ES-I3 (cell line): ENCODE measurements around the gene CNTNAP2.

Experiments used
- H3K36me3 ChIP-seq: 2 replicates; pipeline ENCODE4 v1.6.1; 2013; ENCODE audit warnings: mild to moderate bottlenecking, low read length, control low read depth, moderate library complexity; ENCODE audit not compliant: insufficient read depth
- H3K4me1 ChIP-seq: 2 replicates; pipeline ENCODE4 v1.6.1; 2013; ENCODE audit warnings: mild to moderate bottlenecking, control low read depth, low read length; ENCODE audit not compliant: insufficient read depth
- H3K9ac ChIP-seq: 2 replicates; pipeline ENCODE4 v1.6.1; 2013; ENCODE audit warnings: low read depth, mild to moderate bottlenecking, low read length, moderate library complexity
- H3K9me3 ChIP-seq: 2 replicates; pipeline ENCODE4 v1.6.1; 2013; ENCODE audit warnings: mild to moderate bottlenecking, low read length, moderate library complexity; ENCODE audit not compliant: control insufficient read depth, insufficient read depth

The CNTNAP2 gene

DNA sequence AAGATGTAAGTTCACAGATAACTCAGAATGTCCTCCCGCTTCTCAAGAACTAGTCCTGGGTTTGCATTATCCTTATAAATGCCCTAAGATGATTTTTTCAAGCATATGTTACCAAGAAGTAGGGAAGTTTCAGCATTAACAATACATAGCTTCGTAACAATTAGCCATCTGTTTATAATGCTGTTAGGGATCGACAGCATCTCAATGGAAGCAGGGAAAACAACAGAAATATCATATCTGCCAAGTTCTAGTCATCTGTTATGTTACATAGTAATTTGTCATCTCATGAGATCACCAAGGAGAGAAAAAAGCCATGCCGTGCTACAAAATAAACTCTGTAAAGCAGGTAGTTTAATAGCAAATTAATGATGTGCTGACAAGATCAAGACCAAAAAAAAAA lies 1742.4 kb downstream of the CNTNAP2 start:
- H3K9ac ChIP-seq = no peak overlapping the region
- H3K4me1 ChIP-seq = no peaks in the 10 kb centered on the region
- H3K36me3 ChIP-seq = no peaks in the 10 kb centered on the region
- no peaks in the 10 kb centered on the region for H3K9me3 ChIP-seq

DNA sequence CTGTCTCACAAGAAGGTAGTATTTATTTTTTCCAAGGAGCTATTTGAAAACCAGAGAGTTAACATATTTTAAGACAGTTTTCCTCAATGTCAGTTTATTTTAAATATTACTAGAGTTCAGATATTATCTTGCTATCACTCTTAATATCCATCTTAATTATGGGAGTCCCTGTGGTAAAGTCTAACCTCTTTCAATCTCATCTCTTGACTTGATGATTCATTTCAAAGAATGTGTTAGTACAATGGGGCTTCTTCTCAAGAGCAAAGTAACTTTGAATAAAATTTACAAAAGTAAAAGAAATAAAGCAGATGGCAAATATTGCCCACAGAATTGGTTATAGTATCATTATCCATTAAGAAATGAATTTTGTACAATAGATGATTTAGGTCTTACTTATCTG lies 1742.9 kb downstream of the CNTNAP2 start:
- Histone ChIP-seq H3K9me3 (no peaks in the 10 kb centered on the region), H3K4me1 (no peaks in the 10 kb centered on the region), H3K36me3 (no peaks in the 10 kb centered on the region), H3K9ac (no peak overlapping the region)

DNA sequence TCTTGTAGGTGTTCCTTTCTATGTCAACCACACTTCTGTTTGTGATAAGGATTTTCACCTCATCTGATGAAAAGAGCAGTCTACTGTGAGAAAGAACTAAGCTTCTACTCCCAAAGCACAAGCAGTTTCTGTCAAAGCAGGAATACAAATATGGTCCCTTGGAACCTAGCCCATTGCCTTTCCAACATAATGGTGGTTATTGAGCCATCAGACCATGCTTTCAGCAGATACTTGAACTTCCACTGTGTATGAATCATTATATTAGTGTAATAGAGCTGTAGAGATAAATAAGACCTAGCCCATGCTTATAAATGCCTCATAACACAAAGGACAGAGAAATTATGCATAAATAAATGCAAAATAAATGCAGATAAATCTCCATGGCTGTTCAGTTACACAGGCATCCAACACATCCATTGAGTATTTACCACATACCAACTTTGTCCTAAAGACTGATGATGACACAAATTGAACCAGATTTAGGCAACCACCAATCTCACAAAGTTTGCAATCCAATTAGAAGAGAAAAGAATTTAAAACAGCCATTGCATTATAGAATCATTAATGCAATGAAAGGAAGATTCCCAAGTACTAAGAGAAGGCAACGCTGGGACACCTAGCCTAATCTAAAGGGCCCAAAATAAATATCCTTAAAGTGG lies 1744.6 kb downstream of the CNTNAP2 start:
- H3K36me3 ChIP-seq = no peaks in the 10 kb centered on the region
- H3K9ac ChIP-seq = no peak overlapping the region
- no peaks in the 10 kb centered on the region for H3K9me3 ChIP-seq
- no peaks in the 10 kb centered on the region for H3K4me1 ChIP-seq

DNA sequence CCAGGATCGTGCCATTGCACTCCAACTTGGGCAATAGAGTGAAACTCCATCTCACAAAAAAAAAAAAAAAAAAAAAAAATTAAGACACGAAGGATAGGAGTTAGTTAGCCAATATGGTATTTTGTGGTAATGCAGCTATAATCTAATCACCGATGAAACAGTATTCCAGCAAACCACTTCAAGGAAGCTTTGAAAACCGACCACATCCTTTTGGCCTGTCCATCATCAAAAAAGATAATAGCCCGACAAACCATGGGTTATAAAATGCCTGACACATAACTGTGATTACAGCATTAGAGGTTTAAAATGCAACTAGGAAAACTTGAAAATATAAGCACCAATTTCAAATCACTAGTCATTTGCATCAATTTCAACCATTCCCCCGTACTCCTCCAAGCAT lies 1745.3 kb downstream of the CNTNAP2 start:
- Histone ChIP-seq H3K4me1 (no peaks in the 10 kb centered on the region), H3K9ac (no peak overlapping the region), H3K9me3 (no peaks in the 10 kb centered on the region), H3K36me3 (no peaks in the 10 kb centered on the region)

DNA sequence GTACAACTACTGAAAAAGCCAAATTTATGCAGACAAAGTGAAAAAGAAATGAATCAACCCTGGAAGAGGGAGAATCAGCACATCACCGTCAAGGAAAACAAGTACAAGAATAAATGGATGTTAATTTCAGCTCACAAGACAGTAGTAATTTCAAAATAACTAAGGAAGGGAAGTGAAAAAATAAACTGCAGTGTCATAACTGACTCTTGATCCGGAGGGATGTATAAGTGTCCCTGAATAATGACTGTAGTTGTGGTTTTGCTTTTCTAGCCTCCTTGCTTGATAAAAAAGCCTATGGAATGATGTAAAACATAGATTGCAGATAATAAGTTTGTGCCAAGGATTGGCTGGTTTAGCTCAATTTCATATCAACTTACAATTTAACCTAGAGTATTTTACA lies 1752.9 kb downstream of the CNTNAP2 start:
- no peaks in the 10 kb centered on the region for H3K36me3 ChIP-seq
- no peak overlapping the region for H3K9ac ChIP-seq
- no peaks in the 10 kb centered on the region for H3K9me3 ChIP-seq
- H3K4me1 ChIP-seq = no peaks in the 10 kb centered on the region

DNA sequence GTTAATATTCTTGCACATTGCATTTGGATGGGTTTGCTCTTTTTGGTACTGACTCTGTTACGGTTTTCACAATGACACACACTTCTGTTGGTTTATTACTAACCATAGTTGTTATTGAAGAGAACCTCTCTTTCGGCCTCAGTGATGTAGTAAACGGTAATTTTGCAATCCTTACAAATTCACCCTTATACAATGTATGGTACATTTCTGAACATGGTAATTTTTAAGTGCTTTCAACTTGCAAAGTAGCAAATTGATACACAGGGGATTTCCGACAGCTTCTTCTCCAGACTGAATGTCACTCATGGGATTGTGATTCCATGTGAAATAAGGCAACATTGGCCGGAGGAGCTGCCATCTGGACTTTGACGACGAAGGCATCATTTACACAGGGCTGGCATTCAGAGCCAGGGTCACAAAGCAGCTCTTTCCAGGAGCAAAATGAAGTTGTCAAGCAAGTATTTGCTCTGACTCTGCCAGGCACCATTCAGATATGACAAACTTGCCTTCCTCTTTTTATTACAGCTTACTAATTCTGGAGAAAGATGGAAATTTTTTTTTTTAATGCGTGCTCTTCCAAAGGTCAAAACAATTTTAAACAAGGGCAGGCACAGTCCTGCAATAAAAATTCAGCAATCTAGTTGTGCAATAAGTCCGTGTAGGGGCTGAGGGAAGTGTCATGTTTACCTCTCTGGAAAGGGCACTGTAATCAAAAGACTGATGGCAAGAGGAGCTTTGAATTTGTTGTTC lies 1762.5 kb downstream of the CNTNAP2 start:
- Histone ChIP-seq H3K36me3 (no peaks in the 10 kb centered on the region), H3K4me1 (no peaks in the 10 kb centered on the region), H3K9me3 (no peaks in the 10 kb centered on the region), H3K9ac (no peak overlapping the region)

DNA sequence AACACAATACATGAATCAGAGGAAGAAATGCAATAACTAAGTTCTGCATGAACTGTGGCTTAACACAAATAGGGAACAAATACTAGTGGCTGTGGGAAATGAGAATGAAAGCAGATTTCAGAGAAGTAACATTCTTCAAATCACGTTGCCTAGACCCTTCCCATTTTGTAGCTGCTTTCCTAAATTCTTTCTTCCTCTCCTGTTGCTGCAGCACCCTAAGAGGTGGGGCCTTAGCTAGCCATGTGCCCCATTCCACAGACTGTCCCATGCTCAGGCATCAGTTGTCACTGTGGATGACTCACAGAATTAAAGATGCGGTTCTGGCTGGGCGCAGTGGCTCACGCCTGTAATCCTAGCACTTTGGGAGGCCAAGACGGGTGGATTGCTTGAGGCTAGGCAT lies 1769.3 kb downstream of the CNTNAP2 start:
- no peaks in the 10 kb centered on the region for H3K36me3 ChIP-seq
- H3K9me3 ChIP-seq = no peaks in the 10 kb centered on the region
- H3K4me1 ChIP-seq = no peaks in the 10 kb centered on the region
- no peak overlapping the region for H3K9ac ChIP-seq

DNA sequence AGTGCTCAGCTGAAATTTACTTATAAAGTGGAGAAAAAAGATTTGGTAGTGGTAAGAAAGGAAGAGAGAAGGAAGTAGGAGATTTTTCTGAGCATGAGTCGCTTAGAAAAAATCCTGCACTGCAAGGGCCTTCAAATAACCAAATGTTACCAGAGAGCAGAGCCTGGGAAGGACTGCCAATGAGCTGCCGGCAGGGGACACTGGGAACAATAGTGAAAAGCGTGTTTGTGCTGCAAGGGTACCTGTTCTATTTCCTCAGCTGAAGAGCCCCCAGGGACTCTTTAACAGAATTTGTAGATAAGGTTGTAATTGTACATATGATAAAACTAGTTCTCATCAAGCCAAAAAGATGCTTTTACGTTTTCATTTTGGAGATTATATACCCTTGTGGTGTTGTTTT lies 1777.7 kb downstream of the CNTNAP2 start:
- no peak overlapping the region for H3K9ac ChIP-seq
- H3K9me3 ChIP-seq = no peaks in the 10 kb centered on the region
- H3K36me3 ChIP-seq = no peaks in the 10 kb centered on the region
- H3K4me1 ChIP-seq = peaks cover 10% of the 10 kb centered on the region; the same call in 1 of the 2 replicates

DNA sequence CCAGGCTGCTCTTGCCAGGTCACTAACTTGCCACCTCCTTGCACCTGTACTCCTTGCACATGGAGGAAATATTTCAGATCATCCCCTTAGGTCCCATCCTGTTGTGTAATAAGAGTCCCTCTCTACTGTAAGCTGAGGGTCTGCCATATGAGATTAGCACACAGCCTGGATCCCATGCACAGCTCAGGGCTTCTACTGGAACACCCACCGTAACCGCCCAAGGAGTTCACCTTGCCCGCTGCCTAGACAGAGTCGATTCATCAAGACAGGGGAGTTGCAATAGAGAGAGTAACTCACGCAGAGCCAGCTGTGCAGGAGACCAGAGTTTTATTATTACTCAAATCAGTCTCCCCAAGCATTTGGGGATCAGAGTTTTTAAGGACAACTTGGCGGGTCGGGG lies 1779.5 kb downstream of the CNTNAP2 start:
- H3K9ac ChIP-seq = no peak overlapping the region
- peaks cover 10% of the 10 kb centered on the region; the same call in 1 of the 2 replicates for H3K4me1 ChIP-seq
- H3K9me3 ChIP-seq = no peaks in the 10 kb centered on the region

DNA sequence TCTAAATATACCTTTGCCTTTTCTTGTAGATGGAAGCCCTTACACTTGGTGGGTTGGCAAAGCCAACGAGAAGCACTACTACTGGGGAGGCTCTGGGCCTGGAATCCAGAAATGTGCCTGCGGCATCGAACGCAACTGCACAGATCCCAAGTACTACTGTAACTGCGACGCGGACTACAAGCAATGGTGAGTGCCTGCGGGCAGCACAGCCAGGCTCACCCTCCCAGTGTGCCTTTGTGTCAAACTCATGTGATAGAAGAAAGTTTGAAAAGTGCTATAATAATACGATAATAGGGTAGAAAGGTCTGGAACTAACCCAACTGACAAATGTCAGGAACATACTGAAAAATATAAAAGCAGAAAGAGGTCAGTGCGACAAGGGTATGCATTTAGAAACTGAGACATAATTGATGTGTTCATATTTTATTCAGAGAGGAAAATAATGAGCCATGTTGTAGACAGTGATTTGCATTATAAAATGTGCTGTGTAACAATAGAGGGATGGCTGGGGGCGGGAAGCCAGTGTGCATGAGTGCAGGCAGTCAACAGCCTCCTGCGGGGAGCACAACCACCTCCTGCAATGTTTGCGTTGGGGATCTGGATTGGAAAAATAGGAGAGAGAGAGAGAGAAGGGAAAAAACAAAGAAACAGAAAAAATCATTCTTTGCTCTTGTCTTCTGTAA lies 1787.1 kb downstream of the CNTNAP2 start:
- no peak overlapping the region for H3K9ac ChIP-seq
- no peaks in the 10 kb centered on the region for H3K4me1 ChIP-seq
- H3K9me3 ChIP-seq = no peaks in the 10 kb centered on the region
- H3K36me3 ChIP-seq = no peaks in the 10 kb centered on the region

More for the DNA sequence above, 1779.5 kb downstream of the CNTNAP2 start:
- no peaks in the 10 kb centered on the region for H3K36me3 ChIP-seq

DNA sequence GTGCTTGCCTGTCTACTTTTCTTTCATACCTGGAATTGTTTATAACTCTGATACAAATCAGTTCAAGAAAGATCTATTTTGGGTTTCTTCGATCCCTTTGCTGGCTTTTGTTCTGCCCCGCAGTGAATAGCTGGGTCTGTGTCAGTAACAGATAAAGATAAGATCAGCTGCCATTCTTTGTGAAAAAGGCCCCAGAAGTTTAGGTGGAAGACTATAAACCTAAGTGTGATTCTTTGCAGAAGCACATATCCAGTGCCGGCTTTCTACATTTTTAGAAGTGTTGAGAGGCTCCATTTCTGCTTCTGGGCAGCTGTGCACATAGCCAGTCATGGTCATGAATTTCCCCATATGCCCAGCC lies 1787.6 kb downstream of the CNTNAP2 start:
- Histone ChIP-seq H3K9me3 (no peaks in the 10 kb centered on the region), H3K4me1 (peaks cover under 1% of the 10 kb centered on the region; the same call in 1 of the 2 replicates), H3K36me3 (no peaks in the 10 kb centered on the region), H3K9ac (no peak overlapping the region)

DNA sequence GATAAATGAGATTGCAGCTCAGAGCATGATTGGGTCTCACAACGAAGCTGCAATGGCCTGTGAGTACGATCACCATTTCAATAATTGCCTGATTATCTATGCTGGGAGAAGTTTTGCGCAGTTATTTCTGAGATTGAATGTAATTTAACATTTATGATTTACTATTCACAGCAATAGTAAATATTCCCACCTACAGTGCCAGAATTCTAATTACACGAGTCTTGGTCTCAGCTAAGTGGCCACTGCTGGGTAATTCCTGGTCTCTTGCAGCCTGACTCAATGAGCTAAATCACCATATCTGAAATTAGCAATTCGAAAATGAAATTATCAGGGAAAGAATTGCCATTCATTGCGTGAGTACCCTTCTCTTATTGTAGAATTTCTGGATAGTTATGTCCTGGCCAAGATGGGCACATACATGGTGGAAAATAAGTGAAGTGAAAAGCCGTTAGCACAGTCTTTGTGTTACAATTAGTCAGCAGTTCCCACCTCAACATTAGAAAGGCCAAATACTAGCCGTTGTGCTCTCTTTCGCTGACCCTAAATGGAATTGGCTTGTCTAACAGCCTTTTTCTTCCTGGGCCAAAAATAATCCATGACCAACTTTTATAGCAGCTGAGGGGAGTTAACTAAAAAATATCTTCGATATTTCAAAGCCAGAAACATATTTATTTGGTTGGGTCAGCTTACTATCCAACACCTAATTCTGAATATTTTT lies 1793.0 kb downstream of the CNTNAP2 start:
- Histone ChIP-seq H3K9ac (no peak overlapping the region), H3K4me1 (peaks cover 12% of the 10 kb centered on the region), H3K36me3 (no peaks in the 10 kb centered on the region), H3K9me3 (no peaks in the 10 kb centered on the region)

DNA sequence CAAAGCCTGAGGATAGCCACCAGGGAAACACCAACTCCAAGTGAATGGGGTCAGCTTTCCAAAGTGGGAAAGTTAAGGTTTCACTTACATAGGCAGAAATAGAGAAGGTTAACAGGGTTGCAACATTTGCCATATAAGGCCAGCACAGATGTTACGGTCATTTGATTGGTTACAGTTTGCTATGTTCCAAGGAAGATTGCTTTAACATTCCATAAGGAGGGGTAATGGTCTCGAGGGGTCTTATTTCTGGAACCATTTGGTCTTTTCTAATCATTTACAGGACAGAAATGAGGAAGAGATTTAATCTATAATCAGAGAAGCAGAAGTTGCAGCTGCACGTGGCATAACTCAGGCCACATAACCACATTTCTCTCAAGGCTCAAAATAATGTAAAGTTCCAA lies 1794.6 kb downstream of the CNTNAP2 start:
- H3K9ac ChIP-seq = no peak overlapping the region
- H3K36me3 ChIP-seq = no peaks in the 10 kb centered on the region
- H3K4me1 ChIP-seq = peaks cover 16% of the 10 kb centered on the region
- no peaks in the 10 kb centered on the region for H3K9me3 ChIP-seq

DNA sequence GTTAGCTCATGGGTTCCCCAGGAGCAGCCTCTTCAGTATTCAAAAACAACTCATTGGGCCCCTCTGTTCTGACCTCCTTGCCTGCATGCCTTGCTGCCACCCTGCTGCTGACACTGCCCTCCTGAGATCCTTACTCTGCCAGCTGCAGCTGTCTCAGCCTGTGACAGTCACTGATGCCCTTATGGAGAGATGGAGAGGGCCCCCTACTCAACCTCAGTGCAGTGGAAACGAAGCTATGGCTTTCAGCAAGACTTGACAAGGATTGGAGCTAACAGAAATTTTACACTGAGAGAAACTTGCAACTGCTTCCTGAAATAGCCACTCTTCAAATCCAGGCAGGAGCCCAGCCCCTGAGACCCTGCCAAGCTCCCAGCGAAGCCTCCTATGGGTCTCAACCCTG lies 1795.7 kb downstream of the CNTNAP2 start:
- no peaks in the 10 kb centered on the region for H3K9me3 ChIP-seq
- H3K4me1 ChIP-seq = peaks cover 16% of the 10 kb centered on the region
- H3K36me3 ChIP-seq = no peaks in the 10 kb centered on the region
- H3K9ac ChIP-seq = no peak overlapping the region
